ENCODE results near the gene USP15.
"Not testable (repeated sequence)": the region's sequence is repeated elsewhere in the genome, so short reads cannot be mapped to it uniquely, and the experiment has no call there.

USP15 gene

GRCh38 chr12:62379026-62379722 is 119.0 kb downstream of the USP15 start:
- no peak for FAIRE-seq

- no peak for FAIRE-seq
Measured at GRCh38 chr12:62379723-62380045, 119.5 kb downstream of the USP15 start.

GRCh38 chr12:62382526-62382925 is 122.3 kb downstream of the USP15 start:
- FAIRE-seq: no peak

GRCh38 chr12:62396750-62397149 is 136.5 kb downstream of the USP15 start:
- no peak for FAIRE-seq

- no peak for FAIRE-seq
Measured at GRCh38 chr12:62400135-62400534, 139.9 kb downstream of the USP15 start.

DNA sequence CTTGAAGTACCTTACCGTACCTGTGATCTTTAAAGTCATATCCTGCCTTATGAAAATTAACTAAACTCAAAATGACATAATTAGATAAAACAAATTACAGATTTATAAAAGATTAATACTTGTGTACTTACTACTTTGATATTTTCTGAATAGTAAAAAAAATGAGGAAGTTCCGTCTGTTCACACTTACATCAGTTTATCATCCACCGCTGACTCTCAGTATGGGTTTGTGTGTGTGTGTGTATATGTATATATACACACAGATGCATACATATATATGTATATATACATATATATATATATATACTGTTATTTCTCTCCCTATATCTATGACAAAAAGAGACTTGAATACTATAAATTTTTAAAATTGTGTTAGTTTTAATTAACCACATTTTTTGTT is 141.4 kb downstream of the USP15 start:
- no peak for FAIRE-seq

- no peak for FAIRE-seq
Measured at GRCh38 chr12:62403031-62403430, 142.8 kb downstream of the USP15 start.

GRCh38 chr12:62407587-62407986 is 147.4 kb downstream of the USP15 start:
- FAIRE-seq: no peak

DNA sequence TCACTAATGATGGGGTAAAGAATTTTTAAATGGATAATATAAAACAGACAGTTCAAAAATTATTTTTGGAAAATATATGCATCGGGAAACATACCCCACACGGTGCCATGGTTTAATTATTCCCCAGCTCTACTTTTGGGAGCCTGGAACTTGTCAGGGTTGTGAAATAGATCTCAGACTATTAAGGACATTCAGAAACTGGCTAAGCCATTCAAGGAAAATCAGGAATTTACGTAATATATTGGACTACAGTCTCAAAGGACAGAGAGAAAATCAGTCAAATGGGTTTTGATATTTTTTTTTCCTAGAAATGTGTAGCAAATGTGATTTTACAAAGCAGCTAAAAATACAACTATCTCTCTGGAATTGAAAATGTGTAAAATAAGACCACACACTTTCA is 148.9 kb downstream of the USP15 start:
- no peak for FAIRE-seq

GRCh38 chr12:62414180-62414579 is 154.0 kb downstream of the USP15 start:
- FAIRE-seq: no peak

DNA sequence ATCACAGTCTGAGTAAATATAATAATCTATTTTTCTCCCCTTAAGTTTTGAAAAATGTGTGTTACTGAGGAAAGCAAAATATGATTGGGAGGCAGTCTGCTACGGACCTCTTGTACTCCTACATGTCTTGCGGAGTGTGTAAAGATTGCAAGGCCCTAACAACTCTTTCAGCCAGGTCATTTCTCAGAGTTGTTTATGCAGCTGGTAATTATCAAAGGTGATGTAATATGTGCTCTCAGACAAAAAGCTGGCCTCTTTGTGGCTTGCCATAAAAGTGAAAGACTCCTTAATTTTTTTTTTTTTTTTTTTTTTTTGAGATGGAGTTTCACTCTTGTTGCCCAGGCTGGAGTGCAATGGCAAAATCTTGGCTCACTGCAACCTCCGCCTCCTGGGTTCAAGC is 165.9 kb downstream of the USP15 start:
- FAIRE-seq: no peak

GRCh38 chr12:62429457-62429856 is 169.3 kb downstream of the USP15 start:
- FAIRE-seq: no peak

DNA sequence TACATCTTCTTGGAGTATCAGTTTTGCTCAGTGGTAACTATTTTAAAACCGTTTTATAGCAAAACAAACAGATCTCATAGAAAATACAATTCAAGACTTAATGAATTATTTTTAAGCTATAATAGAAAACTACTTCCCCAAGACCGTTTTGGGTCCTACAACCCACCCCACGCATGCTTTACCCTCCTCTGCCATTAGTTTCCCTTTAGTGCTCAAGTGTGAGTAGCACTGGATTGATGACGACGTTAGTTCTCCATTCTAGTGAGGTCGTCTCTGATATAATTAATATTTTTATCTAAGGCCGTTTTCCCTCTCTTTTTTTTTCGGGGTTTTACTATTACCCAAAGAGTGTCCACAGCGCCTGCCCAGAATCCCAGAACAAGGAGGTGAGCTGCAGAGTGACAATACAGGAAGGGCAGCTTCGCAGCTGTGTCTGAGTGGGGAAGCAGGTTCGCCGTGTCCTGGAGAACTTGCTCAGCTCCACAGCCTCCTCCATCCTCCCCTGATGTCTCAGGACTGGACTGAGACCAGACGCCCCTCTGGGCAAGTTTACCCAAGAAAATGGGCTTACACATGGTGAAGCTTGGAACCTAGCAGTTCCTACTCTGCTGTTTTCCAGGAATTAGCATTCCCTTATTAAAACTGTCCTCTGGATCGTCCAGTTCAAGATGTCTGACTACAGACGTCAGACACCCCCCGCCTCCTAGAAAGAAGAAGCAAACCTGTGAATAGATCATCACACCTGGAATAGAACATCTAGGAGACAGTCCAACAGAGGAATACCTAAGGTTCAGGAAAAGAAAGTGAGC is 174.5 kb downstream of the USP15 start:
- no peak for FAIRE-seq

DNA sequence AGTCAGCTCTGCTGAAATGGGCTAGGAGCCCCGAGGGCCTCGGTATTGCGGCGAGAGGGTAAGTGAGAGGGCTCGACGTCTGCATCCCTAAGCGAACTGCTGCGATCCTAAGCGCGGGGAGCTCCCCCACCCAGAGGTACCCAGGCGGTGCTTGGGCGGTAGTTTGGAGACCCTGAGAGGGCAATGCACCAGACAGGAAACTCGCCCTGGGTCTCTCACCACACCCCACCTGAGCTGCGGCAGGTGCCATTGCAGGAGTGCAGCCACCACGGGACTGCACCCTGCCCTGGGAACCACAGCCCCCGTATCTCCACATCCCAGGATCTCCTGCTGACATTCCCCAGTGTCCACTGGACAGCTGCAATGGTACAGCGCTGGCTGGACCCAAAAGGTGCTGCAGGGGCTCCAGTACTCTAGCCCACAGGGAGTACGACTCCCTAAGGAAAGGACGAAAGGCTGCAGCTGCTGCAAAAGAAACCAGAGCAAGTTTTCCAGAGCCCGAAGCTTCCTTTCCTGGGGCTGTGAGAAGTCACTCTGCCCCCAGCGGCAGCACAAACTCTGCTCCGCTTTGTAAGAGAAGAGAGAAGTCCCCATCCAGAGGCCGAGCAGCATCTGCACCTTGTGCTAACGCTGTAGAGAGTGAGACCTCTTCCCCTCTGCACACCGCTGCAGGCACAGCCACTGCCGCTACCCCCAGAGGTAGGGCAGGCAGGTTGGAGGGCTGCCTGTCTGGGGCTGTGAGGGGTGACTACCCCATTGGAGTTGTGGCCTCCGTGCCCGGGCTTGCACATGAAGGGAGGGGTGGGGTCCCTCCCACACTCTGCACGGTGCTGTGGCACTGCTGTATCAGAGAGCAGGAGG is 175.3 kb downstream of the USP15 start:
- no peak for FAIRE-seq

GRCh38 chr12:62436164-62436503 is 175.9 kb downstream of the USP15 start:
- FAIRE-seq: no peak

DNA sequence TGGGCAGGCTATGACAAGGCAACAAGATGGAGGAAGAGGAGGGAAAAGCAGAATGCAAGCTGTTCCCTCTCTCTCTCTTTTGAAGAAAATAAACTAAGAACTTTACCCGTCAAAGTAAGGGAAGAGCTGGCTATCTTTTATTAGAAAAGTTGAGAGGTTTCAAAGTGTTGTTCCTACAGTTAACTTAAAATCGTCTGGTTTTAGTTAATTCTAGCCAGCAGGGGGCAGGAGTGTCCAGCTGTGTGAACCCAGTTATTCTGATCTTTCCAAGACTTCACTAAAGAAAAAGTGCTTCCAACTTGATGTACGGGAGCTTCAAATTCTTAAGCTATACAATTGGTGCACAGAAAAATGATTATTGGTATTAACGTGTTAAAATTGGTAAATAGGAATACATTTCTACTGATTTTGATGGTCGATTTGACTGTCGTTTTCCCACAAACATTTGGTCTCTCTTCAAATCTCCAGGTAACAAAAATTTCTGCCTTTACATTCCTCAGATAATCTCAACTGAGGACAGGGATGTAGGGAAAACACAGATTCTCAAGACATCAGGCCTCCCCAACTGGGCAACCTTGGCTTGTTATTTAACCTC is 178.0 kb downstream of the USP15 start:
- FAIRE-seq: peak; percentile 71

DNA sequence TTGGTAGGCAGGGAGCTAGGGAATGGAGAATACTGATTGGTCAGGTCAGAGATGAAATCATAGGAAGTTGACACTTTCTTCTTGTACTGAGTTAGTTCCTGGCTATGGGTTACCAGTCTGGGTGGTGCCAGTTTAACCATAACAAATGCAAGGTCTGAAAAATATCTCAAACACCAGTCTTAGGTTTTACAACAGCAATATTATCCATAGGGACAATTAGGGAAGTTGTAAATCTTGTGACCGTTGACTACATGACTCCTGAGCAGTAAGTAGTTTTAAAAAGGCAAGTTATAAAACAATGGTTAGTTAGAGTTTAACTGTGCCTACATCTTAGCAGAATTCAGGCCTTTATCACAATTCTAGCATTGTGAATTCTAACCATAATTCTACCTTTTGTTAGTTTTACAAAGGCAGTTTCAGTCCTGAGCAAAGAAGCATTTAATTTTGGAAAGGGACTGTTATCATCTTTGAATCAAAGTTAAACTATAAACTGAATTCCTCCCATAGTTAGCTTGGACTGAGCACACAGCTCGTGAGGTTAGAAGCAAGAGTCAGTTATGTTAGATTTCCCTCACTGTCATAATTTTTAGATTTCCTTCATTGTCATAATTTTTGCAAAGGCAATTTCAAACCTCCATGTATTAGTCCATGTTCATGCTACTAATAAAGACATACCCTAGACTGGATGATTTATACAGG is 186.7 kb downstream of the USP15 start:
- FAIRE-seq: no peak

DNA sequence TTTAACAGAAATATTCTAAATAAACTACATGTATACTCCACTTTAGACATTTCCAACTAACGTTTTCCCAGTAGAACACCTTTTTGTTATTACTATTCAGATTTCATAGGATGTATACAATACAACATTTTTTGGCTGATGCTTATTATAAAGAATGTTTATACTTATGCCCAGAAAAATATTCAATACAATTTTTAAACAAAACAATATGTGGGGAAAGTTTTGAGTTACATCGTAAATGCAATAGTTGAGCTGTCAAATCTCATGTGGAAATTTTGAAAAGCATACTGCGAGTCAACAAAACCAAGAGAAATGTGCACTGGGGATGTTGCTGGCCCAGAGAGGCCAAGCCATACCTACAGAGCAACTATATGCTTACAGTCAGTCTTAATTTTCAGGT is 188.2 kb downstream of the USP15 start:
- FAIRE-seq: no peak

GRCh38 chr12:62455429-62455828 is 195.2 kb downstream of the USP15 start:
- not testable (repeated sequence) for FAIRE-seq

DNA sequence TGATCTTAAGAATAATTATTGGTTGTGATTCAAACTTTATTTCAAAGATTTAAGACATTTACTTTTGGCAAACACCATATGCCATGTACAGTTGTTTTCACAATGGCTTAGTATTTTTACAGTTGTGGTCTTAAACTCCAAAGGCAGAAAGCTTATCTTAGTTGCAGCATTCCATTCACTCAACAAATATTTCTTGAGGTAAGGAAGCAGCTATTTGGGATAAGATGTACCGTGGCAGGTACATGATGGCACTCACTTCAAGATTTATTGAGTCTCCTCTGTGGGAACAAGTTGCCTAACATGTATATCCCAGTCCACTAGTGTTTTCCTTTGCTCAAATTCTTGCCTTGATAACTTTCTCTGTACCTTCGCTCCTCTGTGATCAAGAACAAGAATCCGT is 198.4 kb downstream of the USP15 start:
- no peak for FAIRE-seq

DNA sequence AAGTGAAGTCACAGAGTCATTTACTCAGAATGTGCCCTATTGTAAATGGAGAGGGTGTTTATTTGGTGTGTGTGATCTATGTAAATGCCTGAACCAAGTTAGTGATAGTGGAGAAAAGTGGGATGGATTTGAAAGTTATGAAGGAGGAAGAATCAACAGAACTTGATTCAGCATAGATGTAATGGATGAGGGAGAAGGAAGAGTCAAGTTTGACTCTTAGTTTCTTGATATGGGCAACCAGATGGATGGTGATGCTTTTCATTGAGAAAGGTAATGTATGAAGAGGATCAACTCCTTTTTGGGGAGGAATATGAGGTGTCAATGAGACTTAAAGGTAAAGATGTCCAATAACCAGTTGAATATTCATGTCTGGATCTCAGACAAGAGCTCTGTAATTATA is 199.8 kb downstream of the USP15 start:
- FAIRE-seq: no peak

- FAIRE-seq: not testable (repeated sequence)
Measured at GRCh38 chr12:62461171-62461837, 201.1 kb downstream of the USP15 start.

Data from TTC549 (cell line).